ENCODE data around the gene ASAP2.

GRCh38 chr2:9388950-9389911 lies 182.6 kb downstream of the ASAP2 start:
- TF ChIP-seq CTCF (IDR thresholded peaks at IDR 0.05) (no peak), CBFB (CRISPR knock-in tag; IDR thresholded peaks at IDR 0.05; ENCODE audit: low read depth) (no peak), SP1 (CRISPR knock-in tag; conservative IDR thresholded peaks at IDR 0.05) (no peak)

Measured in WTC11 (cell line).